NB4 (cell line): ENCODE measurements around the gene KIRREL1.

ENCODE experiments used
- CTCF ChIP-seq: IDR thresholded peaks from one replicate; pipeline ENCODE4 v1.5.1; 2012; ENCODE audit warnings: low read depth, low read length
- MAX ChIP-seq: IDR thresholded peaks from 2 replicates; pipeline ENCODE4 v1.6.1; 2011; ENCODE audit warnings: low read depth, low read length

- no peak for TF ChIP-seq MAX
- TF ChIP-seq CTCF = no peak
Observed at GRCh38 chr1:158068918-158069317, 75.5 kb downstream of the KIRREL1 start.
